ENCODE data around the gene OR2AG1. TPM values are rescaled to one million over a fixed set of nuclear protein-coding genes. Genes with fewer than 3 reads are reported as not detected.

The OR2AG1 gene, protein sequence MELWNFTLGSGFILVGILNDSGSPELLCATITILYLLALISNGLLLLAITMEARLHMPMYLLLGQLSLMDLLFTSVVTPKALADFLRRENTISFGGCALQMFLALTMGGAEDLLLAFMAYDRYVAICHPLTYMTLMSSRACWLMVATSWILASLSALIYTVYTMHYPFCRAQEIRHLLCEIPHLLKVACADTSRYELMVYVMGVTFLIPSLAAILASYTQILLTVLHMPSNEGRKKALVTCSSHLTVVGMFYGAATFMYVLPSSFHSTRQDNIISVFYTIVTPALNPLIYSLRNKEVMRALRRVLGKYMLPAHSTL
- total RNA-seq, result not detected

DNA sequence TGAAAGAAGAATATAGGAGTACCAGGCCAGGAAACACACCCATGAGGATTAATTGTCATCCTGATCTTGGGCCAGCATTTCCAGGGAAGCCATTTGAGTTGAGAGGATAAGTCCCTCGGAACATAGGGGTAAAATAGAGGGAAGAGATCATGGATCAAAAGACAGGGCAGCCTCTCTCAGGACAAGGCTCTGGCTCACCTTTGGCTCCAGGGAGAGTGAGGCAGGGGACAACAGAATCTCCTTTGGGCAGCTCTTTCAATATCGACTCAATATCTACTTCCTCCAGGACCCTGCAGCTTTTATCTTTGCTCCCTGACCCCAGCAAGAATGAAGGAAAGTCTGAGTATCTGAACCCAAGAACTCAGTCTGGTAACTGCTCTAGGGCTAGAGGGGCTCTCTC, at the start of gene OR2AG1:
Gene OR2AG1, plus strand, starts transcription at position 301 of the 400 bp plus-strand sequence. CDS start 2,018 bp downstream, outside the sequence.
- Mint-ChIP-seq H3K4me1 (ENCODE audit: low read depth in 2 of 2) (no peaks in the 10 kb centered on the region), H3K36me3 (no peaks in the 10 kb centered on the region), H3K4me3 (no peak within 1 kb of the TSS), H3K9me3 (no peaks in the 10 kb centered on the region), H3K27me3 (peaks cover 32 to 49% of the 10 kb centered on the region in 2 donors), H3K27ac (no peak within 1 kb of the TSS)
- no peak for DNase-seq (ENCODE audit: low spot score)
- no peak for ATAC-seq

GRCh38 chr11:6733326-6734275, 49.2 kb upstream of the OR2AG1 start:
- Mint-ChIP-seq H3K27me3 (no peaks in the 10 kb centered on the region), H3K36me3 (peaks cover 30% of the 10 kb centered on the region), H3K27ac (peak overlapping the region; percentile 85 to 93), H3K4me3 (peak overlapping the region; percentile 66), H3K9me3 (no peaks in the 10 kb centered on the region), H3K4me1 (ENCODE audit: low read depth in 2 of 2) (peaks cover 71 to 72% of the 10 kb centered on the region in 2 donors)
- DNase-seq (ENCODE audit: low spot score) (no peak), ATAC-seq (no peak)

- no peak for ATAC-seq
- Mint-ChIP-seq H3K36me3 (peaks cover 32% of the 10 kb centered on the region), H3K27ac (peak overlapping the region; percentile 85 to 93), H3K9me3 (no peaks in the 10 kb centered on the region), H3K27me3 (no peaks in the 10 kb centered on the region), H3K4me1 (ENCODE audit: low read depth in 2 of 2) (peaks cover 68% of the 10 kb centered on the region in 2 donors), H3K4me3 (peak overlapping the region; percentile 66)
- DNase-seq (ENCODE audit: low spot score), result no peak
Observed at GRCh38 chr11:6734616-6735015, 48.2 kb upstream of the OR2AG1 start.

DNA sequence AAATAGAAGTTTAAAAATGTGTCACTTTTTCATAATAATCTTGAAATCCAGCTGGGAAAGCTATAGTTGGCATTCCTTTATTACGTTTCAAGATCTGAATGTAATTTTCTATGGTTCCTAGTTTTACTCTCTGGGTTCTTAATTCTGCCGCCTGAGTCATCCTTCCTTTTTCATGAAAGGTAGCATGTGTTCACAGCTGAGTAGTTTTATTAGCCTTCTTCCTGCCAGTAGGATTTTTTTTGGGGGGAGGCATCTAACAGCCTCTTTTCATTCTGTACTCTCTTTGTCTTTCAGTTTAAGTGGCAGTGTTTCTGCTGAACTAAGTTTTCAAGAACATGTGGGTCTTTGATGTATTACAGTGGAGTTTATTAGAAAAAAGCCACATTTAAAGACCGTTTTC, 47.5 kb upstream of the OR2AG1 start:
- Mint-ChIP-seq H3K27me3 (no peaks in the 10 kb centered on the region), H3K9me3 (no peaks in the 10 kb centered on the region), H3K4me1 (ENCODE audit: low read depth in 2 of 2) (peaks cover 67 to 69% of the 10 kb centered on the region in 2 donors), H3K4me3 (peak overlapping the region; percentile 66), H3K36me3 (peaks cover 31% of the 10 kb centered on the region), H3K27ac (peak overlapping the region; percentile 85 to 93)
- ATAC-seq (peak; percentile 59 to 63), DNase-seq (ENCODE audit: low spot score) (no peak)

GRCh38 chr11:6736495-6737121, 46.2 kb upstream of the OR2AG1 start:
- Mint-ChIP-seq H3K9me3 (no peaks in the 10 kb centered on the region), H3K4me3 (peak overlapping the region; percentile 66), H3K27ac (peak overlapping the region; percentile 85 to 93), H3K4me1 (ENCODE audit: low read depth in 2 of 2) (peaks cover 70 to 75% of the 10 kb centered on the region in 2 donors), H3K36me3 (peaks cover 38% of the 10 kb centered on the region), H3K27me3 (no peaks in the 10 kb centered on the region)
- DNase-seq (ENCODE audit: low spot score) (no peak), ATAC-seq (peak; percentile 61 to 72)

DNA sequence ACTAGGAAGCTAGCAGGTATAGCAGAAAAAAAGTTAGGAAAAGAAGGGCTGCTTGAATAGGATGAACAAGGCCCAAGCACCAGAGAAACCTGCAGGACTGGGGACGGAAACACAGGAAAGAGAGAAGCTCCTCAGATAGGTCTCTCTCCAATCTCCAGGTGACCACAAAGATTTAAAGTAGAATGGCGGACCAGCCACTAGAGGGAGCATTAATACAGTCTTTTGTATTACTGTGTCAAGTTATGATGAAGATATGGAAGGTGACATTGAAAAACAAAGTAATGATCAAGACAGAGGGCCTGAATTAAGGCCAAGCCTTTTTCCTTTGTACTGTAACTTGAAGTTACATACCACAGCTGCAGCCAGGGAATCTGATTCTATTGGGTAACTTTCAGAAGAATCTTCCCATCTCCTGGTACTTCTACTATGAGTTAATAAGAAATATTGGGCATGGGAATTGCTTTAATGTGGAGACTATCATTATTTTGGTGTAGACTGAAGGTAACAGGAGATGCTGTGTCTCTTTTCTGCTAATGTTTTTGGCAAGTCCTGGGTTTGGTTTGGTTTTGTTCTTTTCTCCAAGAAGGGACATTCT, 44.9 kb upstream of the OR2AG1 start:
- Mint-ChIP-seq H3K27ac (peak overlapping the region; percentile 85 to 93), H3K27me3 (no peaks in the 10 kb centered on the region), H3K4me3 (peak overlapping the region; percentile 66), H3K36me3 (peaks cover 38% of the 10 kb centered on the region), H3K4me1 (ENCODE audit: low read depth in 2 of 2) (peaks cover 76 to 84% of the 10 kb centered on the region in 2 donors), H3K9me3 (no peaks in the 10 kb centered on the region)
- ATAC-seq (peak; percentile 74 to 77), DNase-seq (ENCODE audit: low spot score) (peak; percentile 64)

GRCh38 chr11:6738590-6738989, 44.2 kb upstream of the OR2AG1 start:
- peak in 1 of 2 donors; percentile 51 for ATAC-seq
- peak overlapping the region; percentile 85 to 93 for H3K27ac Mint-ChIP-seq
- peaks cover 77 to 86% of the 10 kb centered on the region in 2 donors for H3K4me1 Mint-ChIP-seq (ENCODE audit: low read depth in 2 of 2)
- peaks cover 43% of the 10 kb centered on the region for H3K36me3 Mint-ChIP-seq
- peak overlapping the region; percentile 66 for H3K4me3 Mint-ChIP-seq
- no peak for DNase-seq (ENCODE audit: low spot score)
- no peaks in the 10 kb centered on the region for H3K27me3 Mint-ChIP-seq
- no peaks in the 10 kb centered on the region for H3K9me3 Mint-ChIP-seq

DNA sequence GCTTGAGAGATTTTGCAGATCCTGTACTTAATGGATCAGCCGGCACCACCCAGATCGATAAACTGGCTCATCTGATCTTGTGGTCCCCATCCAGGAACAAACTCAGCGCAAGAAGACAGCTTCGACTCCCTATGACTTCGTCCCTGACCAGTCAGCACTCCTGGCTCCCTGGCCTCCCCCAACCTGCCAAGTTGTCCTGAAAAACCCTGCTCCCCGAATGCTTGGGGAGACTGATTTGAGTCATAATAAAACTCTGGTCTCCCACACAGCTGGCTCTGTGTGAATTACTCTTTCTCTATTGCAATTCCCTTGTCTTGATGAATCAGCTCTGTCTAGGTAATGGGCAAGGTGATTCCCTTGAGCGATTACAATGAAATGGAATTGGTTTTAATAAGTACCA, 40.6 kb upstream of the OR2AG1 start:
- DNase-seq (ENCODE audit: low spot score) (no peak), ATAC-seq (no peak)
- Mint-ChIP-seq H3K27ac (no peak overlapping the region), H3K9me3 (no peaks in the 10 kb centered on the region), H3K4me1 (ENCODE audit: low read depth in 2 of 2) (peaks cover 50 to 57% of the 10 kb centered on the region in 2 donors), H3K27me3 (no peaks in the 10 kb centered on the region), H3K4me3 (no peak overlapping the region), H3K36me3 (peaks cover 25% of the 10 kb centered on the region)

GRCh38 chr11:6745018-6745417, 37.8 kb upstream of the OR2AG1 start:
- Mint-ChIP-seq H3K9me3 (no peaks in the 10 kb centered on the region), H3K4me1 (ENCODE audit: low read depth in 2 of 2) (peaks cover 31 to 35% of the 10 kb centered on the region in 2 donors), H3K4me3 (no peak overlapping the region), H3K36me3 (peaks cover 20% of the 10 kb centered on the region), H3K27ac (no peak overlapping the region), H3K27me3 (no peaks in the 10 kb centered on the region)
- ATAC-seq (no peak), DNase-seq (ENCODE audit: low spot score) (no peak)

DNA sequence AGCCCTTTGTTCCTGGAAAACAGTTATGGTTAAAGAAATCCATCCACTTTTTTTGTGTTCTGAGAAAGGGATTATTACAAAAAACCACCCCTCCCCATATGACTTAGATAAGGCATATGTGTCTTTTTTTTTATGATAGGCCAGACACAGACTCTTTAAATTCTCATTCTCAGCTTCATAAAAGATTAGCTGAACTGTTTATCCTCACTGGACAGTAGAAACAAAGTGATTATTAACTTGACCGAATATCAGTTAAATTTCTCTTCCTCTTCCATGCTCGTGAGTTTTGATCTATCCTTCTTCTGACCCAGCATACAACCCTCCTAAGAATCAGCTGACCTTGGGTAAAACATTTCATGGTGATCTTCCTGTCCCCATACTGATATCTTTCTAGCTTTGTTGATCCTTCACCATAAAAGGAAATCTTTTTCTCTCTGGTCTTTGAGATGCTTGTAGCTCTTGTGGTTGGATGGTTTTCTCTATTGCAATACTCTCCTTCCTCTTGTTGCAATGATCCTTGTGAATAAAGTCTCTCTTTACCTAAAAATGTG, 37.3 kb upstream of the OR2AG1 start:
- Mint-ChIP-seq H3K27ac (no peak overlapping the region), H3K4me3 (no peak overlapping the region), H3K4me1 (ENCODE audit: low read depth in 2 of 2) (peaks cover 31 to 35% of the 10 kb centered on the region in 2 donors), H3K36me3 (peaks cover 20% of the 10 kb centered on the region), H3K27me3 (no peaks in the 10 kb centered on the region), H3K9me3 (no peaks in the 10 kb centered on the region)
- no peak for DNase-seq (ENCODE audit: low spot score)
- peak; percentile 78 to 80 for ATAC-seq

DNA sequence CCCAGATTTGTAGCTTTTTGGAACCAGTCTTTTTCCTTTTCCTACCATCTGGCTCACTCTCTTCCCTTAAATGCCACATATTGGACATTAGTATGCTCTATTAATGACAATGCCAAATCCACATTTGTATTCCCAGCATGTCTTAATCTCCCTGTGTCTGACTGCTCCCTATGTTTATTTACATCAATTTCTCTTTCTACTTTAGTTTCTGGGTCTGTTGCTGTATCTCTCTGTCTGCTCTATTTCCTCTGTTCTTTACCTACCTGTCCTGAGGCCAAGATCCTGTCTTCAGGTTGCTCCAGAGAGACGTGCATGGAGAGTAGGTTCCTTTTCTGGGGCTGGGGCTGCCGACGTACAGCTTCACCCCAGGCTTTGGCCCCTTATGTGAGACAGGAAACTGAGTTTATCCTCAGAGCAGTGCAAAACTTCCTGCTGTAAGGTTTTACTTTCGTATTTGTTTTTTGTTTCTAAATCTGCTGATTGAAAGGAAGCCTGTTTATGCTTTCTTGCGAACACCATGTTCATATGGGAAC, 36.7 kb upstream of the OR2AG1 start:
- Mint-ChIP-seq H3K4me1 (ENCODE audit: low read depth in 2 of 2) (peaks cover 29% of the 10 kb centered on the region in 2 donors), H3K4me3 (no peak overlapping the region), H3K36me3 (peaks cover 14% of the 10 kb centered on the region), H3K27me3 (no peaks in the 10 kb centered on the region), H3K9me3 (no peaks in the 10 kb centered on the region), H3K27ac (no peak overlapping the region)
- DNase-seq (ENCODE audit: low spot score) (peak; percentile 63), ATAC-seq (peak; percentile 90 to 91)

DNA sequence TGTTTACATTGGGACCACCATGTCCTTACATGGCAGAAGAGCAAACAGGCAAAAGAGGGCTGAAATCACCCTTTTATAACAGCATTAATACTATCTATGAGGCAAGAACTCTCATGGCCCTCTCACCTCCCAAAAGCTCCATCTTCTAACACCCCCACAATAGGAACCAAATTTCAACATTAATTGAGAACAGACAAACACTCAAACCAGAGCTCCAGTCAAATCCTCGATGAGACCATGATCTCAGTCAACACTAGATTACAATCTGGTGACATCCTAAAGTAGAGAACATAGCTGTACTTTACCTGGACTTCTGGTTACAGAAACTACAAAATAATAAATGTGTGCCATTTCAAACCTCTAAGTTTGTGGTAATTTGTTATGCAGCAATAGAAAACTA, 36.2 kb upstream of the OR2AG1 start:
- ATAC-seq (peak in 1 of 2 donors; percentile 54), DNase-seq (ENCODE audit: low spot score) (no peak)
- Mint-ChIP-seq H3K9me3 (no peaks in the 10 kb centered on the region), H3K27me3 (no peaks in the 10 kb centered on the region), H3K36me3 (peaks cover 13% of the 10 kb centered on the region), H3K4me3 (no peak overlapping the region), H3K4me1 (ENCODE audit: low read depth in 2 of 2) (peaks cover 27 to 28% of the 10 kb centered on the region in 2 donors), H3K27ac (no peak overlapping the region)
